GM18498 (cell line): ENCODE results near the gene TRPT1.

Experiments used
- ATAC-seq: cut with Tn5 transposase; IDR thresholded peaks from one replicate; pipeline ENCODE4 v1.9.1; 2021; ENCODE audit warnings: mild to moderate bottlenecking, moderate library complexity; ENCODE audit not compliant: unreplicated experiment

The TRPT1 gene

DNA sequence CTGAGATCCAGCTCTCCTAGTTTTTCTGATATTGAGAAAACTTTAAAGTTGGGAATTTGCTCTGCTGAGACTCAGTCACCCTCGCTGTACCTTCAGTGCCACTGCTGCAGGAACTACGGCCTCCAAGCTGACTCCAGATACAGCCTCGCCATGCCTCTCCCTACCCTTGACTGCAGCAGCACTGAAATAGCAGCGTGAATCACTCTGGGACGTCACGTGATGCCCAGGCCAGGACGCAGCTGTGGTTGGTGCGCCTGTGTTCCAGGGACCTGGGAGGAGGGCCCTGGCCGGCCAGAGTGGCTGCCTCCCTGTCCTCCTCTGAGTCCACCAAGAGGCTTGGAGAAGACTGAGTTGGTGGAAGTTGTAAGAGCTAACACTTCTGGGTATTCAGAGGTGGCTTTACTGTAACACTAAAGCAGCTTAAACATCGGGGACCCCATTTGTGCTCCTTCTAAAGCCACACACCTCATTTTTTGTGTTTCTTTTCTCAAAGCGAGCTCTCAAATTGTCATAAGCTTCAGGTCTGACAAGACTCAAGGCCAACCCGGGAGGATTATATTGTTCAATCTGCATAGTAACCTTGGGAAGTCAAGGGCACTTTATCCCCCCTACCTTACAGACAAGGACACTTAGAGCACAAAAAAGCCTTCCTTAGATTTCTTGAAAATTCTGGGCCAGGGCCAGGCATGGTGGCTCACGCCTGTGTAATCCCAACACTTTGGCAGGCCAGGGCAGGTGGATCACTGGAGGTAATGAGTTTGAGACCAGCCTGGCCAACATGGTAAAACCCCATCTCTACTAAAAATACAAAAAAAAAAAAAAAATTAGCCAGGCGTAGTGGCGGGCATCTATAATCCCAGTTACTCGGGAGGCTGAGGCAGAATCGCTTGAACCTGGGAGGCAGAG, 44.2 kb downstream of the TRPT1 start:
- no peak for ATAC-seq

GRCh38 chr11:64180891-64181290, 45.1 kb downstream of the TRPT1 start:
- ATAC-seq, result no peak

DNA sequence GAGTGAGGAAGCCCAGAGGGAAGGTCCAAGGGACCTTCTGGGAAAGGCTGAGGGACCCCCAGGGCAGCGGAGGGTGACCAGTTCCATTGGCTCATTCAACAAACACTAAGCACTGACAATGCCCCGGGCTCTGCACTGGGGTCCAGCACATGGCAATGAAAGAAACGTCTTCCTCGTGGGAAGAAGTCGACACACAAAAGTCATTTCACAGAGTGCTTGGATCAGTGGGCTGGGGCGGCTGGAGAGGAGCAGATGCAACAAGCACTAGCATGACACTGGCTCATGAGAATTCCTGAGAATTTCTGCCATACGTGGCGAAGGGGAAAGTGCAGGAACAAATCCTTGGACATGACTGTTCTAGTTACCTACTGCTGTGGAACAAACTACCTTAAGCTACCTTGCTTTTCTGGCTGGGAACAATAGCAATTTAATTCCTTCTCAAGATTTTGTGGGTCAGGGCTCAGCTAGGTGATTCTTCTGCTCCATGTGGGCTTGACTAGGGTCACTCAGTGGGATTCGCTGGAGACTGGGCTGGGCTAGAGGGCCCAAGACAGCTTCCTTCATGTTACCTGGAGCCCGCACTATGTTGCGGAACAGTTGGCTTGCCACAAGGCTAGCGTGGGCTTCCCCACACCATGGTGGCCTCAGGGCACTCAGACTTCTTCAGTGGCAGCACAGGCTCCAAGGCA, 46.9 kb downstream of the TRPT1 start:
- ATAC-seq, result no peak

DNA sequence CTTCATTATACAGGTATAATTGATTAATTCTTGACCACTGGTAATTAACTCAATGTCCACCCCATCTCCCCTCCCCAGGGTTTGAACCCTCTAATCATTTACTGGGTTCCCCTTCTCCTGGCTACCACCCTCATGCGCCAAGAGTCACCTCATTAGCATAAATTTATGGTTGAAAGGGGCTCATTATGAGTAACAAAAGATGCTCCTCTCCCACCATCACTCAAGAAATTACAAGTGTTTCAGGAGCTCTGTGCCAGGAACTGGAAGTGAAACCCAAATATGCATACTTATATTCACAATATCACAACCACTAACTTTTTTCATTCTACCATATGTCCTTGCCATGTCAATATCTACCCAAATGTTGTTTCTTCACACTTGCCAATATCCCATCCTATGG, 47.8 kb downstream of the TRPT1 start:
- no peak for ATAC-seq

GRCh38 chr11:64176751-64177150, 49.2 kb downstream of the TRPT1 start:
- no peak for ATAC-seq
